ENCODE data around the gene AHDC1. TPM values are rescaled to one million over a fixed set of nuclear protein-coding genes. Genes with fewer than 3 reads are reported as not detected.
A peak's percentile ranks its signal among the peaks of the same experiment; 100 is the strongest.

The AHDC1 gene
- polyA plus RNA-seq, 2 of the 4 experiments (the other 2 are of a cell fraction) = 1.3 to 11.5 TPM

DNA sequence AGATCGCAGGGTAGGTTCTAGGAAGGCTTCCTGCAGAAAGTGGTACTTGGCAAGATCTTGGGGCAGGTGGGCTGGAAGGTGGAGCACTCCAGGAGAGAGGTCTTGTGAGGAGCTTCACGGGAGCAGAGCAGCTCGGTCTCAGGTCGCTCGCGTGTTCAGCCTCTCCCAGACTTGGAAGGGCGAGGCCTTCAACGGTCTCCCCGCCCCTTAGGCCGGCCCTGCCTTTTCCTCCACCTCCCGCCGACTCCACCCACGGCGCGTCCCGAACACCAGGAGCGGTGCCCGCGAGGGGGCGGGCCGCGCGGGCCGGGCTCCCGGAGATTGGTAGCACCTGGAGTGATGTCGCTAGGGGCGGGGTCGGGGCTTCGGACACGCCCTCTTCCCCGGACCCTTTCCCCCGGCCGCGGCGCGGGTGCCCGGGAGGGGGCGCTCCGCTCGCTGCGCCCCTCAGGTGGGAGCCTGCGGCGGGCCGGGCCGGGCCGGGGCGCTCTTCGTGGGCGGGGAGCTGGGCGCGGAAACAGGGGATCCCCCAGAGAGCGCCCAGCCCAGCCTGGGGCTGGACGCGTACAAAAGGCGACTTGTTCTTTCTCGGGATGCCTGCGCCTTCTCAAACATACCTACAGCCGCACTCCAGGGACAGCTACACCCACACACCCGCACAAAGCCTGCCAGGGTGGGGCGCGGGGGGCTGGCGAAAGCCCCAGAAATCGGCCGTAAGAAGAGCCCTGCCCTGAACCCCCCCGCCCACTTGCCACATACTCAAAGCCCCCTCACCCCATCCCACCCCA is 35.5 kb downstream of the AHDC1 start:
- 6% methylated on average over 13 of the region's 65 CpGs for WGBS (ENCODE audit: missing lambda C conversion rate)
- Histone ChIP-seq H3K27ac (peak overlapping the region; percentile 85), H3K4me3 (peak overlapping the region; percentile 44), H3K4me2 (peak overlapping the region; percentile 85), H3K4me1 (peaks cover 94% of the 10 kb centered on the region), H3K9me3 (no peaks in the 10 kb centered on the region)
- ATAC-seq (peak; percentile 76 to 88), FAIRE-seq (no peak), DNase-seq (ENCODE audit: low read depth in 1 of 2, low spot score in 1 of 2) (peak; percentile 86 to 93)
- POLR2A ChIA-PET = interaction anchor here (0.6 kb wide), 1 partner anchor 11 kb away, joined by 7 read pairs; no protein-coding TSS in a partner anchor
- CTCF ChIA-PET = interaction anchor here (0.6 to 18.5 kb wide), 26 partner anchors 8 to 158 kb away, joined by 3 to 314 read pairs (median 4); partner anchors contain the start of gene AHDC1
- TF ChIP-seq JUN (IDR thresholded peaks at IDR 0.05) (no peak), CBX8 (IDR thresholded peaks at IDR 0.05) (no peak), HOXB13 (CRISPR knock-in tag; IDR thresholded peaks at IDR 0.05; ENCODE audit: low read depth) (no peak), CHD2 (IDR thresholded peaks at IDR 0.05; ENCODE audit: low read length, partially characterized antibody) (no peak), TFCP2L1 (CRISPR knock-in tag; IDR thresholded peaks at IDR 0.05) (no peak), TP53 (CRISPR knock-in tag; IDR thresholded peaks at IDR 0.05) (no peak), CEBPB (IDR thresholded peaks at IDR 0.05) (no peak), BHLHE40 (IDR thresholded peaks at IDR 0.05; ENCODE audit: low read depth, low read length) (no peak), RARB (CRISPR knock-in tag; IDR thresholded peaks at IDR 0.05) (no peak), SREBF2 (IDR thresholded peaks at IDR 0.05) (no peak), RAD21 (conservative IDR thresholded peaks at IDR 0.05 in 1 of 2, IDR thresholded peaks at IDR 0.05 in 1 of 2) (peak in 1 of 2 experiments; percentile 43; a peak in 1 of 5 replicates), HEYL (CRISPR knock-in tag; IDR thresholded peaks at IDR 0.05) (no peak), FOSL2 (IDR thresholded peaks at IDR 0.05) (no peak), FOSL2 (CRISPR knock-in tag; IDR thresholded peaks at IDR 0.05) (no peak), ZNF302 (CRISPR knock-in tag; IDR thresholded peaks at IDR 0.05) (no peak), ZC3H11A (IDR thresholded peaks at IDR 0.05) (no peak), JUNB (IDR thresholded peaks at IDR 0.05) (no peak), SMC3 (IDR thresholded peaks at IDR 0.05) (peak; percentile 59), FOSB (CRISPR knock-in tag; IDR thresholded peaks at IDR 0.05) (no peak), RFX5 (IDR thresholded peaks at IDR 0.05) (no peak), EHF (CRISPR knock-in tag; IDR thresholded peaks at IDR 0.05) (no peak), GATA3 (IDR thresholded peaks at IDR 0.05; ENCODE audit: borderline replicate concordance) (0 out of 2 replicates have a peak, but pooled peaks have one; percentile 7), FOXS1 (CRISPR knock-in tag; IDR thresholded peaks at IDR 0.05) (no peak), PHF8 (IDR thresholded peaks at IDR 0.05; ENCODE audit: borderline replicate concordance, low read depth) (no peak), EP300 (IDR thresholded peaks at IDR 0.05) (no peak), POLR2A (IDR thresholded peaks at IDR 0.05; ENCODE audit: low read length) (peak; percentile 59), RCOR1 (IDR thresholded peaks at IDR 0.05; ENCODE audit: low read depth, low read length) (no peak), NR3C1 (IDR thresholded peaks at IDR 0.05) (no peak)
- TF ChIP-seq, protein P1, sequence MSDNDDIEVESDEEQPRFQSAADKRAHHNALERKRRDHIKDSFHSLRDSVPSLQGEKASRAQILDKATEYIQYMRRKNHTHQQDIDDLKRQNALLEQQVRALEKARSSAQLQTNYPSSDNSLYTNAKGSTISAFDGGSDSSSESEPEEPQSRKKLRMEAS (IDR thresholded peaks at IDR 0.05) = peak; percentile 28; the same call in 1 of the 2 replicates
- TF ChIP-seq, protein P2, sequence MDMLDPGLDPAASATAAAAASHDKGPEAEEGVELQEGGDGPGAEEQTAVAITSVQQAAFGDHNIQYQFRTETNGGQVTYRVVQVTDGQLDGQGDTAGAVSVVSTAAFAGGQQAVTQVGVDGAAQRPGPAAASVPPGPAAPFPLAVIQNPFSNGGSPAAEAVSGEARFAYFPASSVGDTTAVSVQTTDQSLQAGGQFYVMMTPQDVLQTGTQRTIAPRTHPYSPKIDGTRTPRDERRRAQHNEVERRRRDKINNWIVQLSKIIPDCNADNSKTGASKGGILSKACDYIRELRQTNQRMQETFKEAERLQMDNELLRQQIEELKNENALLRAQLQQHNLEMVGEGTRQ (IDR thresholded peaks at IDR 0.05) = no peak
- TF ChIP-seq, protein P3, sequence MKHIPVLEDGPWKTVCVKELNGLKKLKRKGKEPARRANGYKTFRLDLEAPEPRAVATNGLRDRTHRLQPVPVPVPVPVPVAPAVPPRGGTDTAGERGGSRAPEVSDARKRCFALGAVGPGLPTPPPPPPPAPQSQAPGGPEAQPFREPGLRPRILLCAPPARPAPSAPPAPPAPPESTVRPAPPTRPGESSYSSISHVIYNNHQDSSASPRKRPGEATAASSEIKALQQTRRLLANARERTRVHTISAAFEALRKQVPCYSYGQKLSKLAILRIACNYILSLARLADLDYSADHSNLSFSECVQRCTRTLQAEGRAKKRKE (CRISPR knock-in tag; IDR thresholded peaks at IDR 0.05; ENCODE audit: low read depth) = no peak
- TF ChIP-seq, protein P4, sequence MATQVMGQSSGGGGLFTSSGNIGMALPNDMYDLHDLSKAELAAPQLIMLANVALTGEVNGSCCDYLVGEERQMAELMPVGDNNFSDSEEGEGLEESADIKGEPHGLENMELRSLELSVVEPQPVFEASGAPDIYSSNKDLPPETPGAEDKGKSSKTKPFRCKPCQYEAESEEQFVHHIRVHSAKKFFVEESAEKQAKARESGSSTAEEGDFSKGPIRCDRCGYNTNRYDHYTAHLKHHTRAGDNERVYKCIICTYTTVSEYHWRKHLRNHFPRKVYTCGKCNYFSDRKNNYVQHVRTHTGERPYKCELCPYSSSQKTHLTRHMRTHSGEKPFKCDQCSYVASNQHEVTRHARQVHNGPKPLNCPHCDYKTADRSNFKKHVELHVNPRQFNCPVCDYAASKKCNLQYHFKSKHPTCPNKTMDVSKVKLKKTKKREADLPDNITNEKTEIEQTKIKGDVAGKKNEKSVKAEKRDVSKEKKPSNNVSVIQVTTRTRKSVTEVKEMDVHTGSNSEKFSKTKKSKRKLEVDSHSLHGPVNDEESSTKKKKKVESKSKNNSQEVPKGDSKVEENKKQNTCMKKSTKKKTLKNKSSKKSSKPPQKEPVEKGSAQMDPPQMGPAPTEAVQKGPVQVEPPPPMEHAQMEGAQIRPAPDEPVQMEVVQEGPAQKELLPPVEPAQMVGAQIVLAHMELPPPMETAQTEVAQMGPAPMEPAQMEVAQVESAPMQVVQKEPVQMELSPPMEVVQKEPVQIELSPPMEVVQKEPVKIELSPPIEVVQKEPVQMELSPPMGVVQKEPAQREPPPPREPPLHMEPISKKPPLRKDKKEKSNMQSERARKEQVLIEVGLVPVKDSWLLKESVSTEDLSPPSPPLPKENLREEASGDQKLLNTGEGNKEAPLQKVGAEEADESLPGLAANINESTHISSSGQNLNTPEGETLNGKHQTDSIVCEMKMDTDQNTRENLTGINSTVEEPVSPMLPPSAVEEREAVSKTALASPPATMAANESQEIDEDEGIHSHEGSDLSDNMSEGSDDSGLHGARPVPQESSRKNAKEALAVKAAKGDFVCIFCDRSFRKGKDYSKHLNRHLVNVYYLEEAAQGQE (IDR thresholded peaks at IDR 0.05) = no peak
- TF ChIP-seq, protein P5, sequence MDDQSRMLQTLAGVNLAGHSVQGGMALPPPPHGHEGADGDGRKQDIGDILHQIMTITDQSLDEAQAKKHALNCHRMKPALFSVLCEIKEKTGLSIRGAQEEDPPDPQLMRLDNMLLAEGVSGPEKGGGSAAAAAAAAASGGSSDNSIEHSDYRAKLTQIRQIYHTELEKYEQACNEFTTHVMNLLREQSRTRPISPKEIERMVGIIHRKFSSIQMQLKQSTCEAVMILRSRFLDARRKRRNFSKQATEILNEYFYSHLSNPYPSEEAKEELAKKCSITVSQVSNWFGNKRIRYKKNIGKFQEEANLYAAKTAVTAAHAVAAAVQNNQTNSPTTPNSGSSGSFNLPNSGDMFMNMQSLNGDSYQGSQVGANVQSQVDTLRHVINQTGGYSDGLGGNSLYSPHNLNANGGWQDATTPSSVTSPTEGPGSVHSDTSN (IDR thresholded peaks at IDR 0.05) = no peak
- TF ChIP-seq, protein P6, sequence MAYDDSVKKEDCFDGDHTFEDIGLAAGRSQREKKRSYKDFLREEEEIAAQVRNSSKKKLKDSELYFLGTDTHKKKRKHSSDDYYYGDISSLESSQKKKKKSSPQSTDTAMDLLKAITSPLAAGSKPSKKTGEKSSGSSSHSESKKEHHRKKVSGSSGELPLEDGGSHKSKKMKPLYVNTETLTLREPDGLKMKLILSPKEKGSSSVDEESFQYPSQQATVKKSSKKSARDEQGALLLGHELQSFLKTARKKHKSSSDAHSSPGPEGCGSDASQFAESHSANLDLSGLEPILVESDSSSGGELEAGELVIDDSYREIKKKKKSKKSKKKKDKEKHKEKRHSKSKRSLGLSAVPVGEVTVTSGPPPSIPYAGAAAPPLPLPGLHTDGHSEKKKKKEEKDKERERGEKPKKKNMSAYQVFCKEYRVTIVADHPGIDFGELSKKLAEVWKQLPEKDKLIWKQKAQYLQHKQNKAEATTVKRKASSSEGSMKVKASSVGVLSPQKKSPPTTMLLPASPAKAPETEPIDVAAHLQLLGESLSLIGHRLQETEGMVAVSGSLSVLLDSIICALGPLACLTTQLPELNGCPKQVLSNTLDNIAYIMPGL (CRISPR knock-in tag; IDR thresholded peaks at IDR 0.05; ENCODE audit: borderline replicate concordance) = no peak

All from A549 (cell line).